OCI-LY7 (cell line): ENCODE measurements around the gene OVCA2. TPM values are rescaled to one million over a fixed set of nuclear protein-coding genes. Genes with fewer than 3 reads are reported as not detected.

Experiments used
- BruUV-seq: library from RNA; stranded (reverse); fragments of 400-500 nt; replicated peaks from 2 replicates; lab custom pipeline; 2021; lab: Mats Ljungman, UMichigan
- CTCF ChIA-PET: fragments of 300-600 bp; sonication (Branson Sonifier 250); formaldehyde crosslinking; loops from one replicate; lab custom pipeline; 2022; ENCODE audit warnings: antibody characterized with exemption; ENCODE audit not compliant: unreplicated experiment; lab: Charles Lee
- POLR2A ChIA-PET: fragments of 300-600 bp; sonication (Branson Sonifier 250); formaldehyde crosslinking; loops from one replicate; lab custom pipeline; 2022; ENCODE audit warnings: antibody characterized with exemption; lab: Charles Lee
- DNase-seq: peaks from one replicate; pipeline ENCODE4 v3.0.0-alpha.2; 2015; ENCODE audit warnings: low spot score
- H2AFZ ChIP-seq: fragments of 200-600 bp; sonication (generic), shearing (Covaris generic); 2 replicates; pipeline ENCODE4 v1.6.1; 2014; ENCODE audit warnings: mild to moderate bottlenecking, antibody characterized with exemption, low read length, moderate library complexity
- H3K27ac ChIP-seq: fragments of 200-600 bp; sonication (generic); 2 replicates; pipeline ENCODE4 v1.5.1; 2014; ENCODE audit warnings: mixed run types, low read depth, mild to moderate bottlenecking, moderate library complexity, low read length, inconsistent platforms; ENCODE audit not compliant: poor library complexity, severe bottlenecking
- H3K36me3 ChIP-seq: fragments of 200-600 bp; sonication (generic); 2 replicates; pipeline ENCODE4 v1.6.1; 2014; ENCODE audit warnings: mild to moderate bottlenecking, antibody characterized with exemption, low read length, moderate library complexity, mixed read lengths; ENCODE audit not compliant: insufficient read depth
- H3K4me1 ChIP-seq: fragments of 200-600 bp; sonication (generic); 2 replicates; pipeline ENCODE4 v1.5.1; 2014; ENCODE audit warnings: mild to moderate bottlenecking, low read length; ENCODE audit not compliant: insufficient read depth, poor library complexity, severe bottlenecking
- H3K4me2 ChIP-seq: fragments of 200-600 bp; sonication (generic); 2 replicates; pipeline ENCODE4 v1.6.1; 2014; ENCODE audit warnings: mild to moderate bottlenecking, low read length
- H3K4me3 ChIP-seq: fragments of 200-600 bp; sonication (generic); 2 replicates; pipeline ENCODE4 v1.5.1; 2014; ENCODE audit warnings: mild to moderate bottlenecking, low read depth, low read length; ENCODE audit not compliant: poor library complexity, severe bottlenecking
- H3K79me2 ChIP-seq: fragments of 200-600 bp; sonication (generic); 2 replicates; pipeline ENCODE4 v1.6.1; 2016; ENCODE audit warnings: low read depth, mild to moderate bottlenecking, low read length, moderate library complexity, mixed read lengths; ENCODE audit not compliant: insufficient read depth
- H3K9me2 ChIP-seq: fragments of 200-600 bp; sonication (generic); 2 replicates; pipeline ENCODE4 v1.6.1; 2016; ENCODE audit warnings: mild to moderate bottlenecking, low read length, mixed read lengths; ENCODE audit not compliant: insufficient read depth
- H3K9me3 ChIP-seq: fragments of 200-600 bp; sonication (generic); 2 replicates; pipeline ENCODE4 v1.6.1; 2014; ENCODE audit warnings: mild to moderate bottlenecking, mixed run types, low read length, mixed read lengths
- H4K20me1 ChIP-seq: fragments of 200-600 bp; sonication (generic); 2 replicates; pipeline ENCODE4 v1.6.1; 2014; ENCODE audit warnings: mild to moderate bottlenecking, antibody characterized with exemption, low read length, moderate library complexity, mixed read lengths; ENCODE audit not compliant: insufficient read depth
- EZH2phosphoT487 ChIP-seq: fragments of 200-600 bp; sonication (generic); IDR thresholded peaks from 2 replicates; pipeline ENCODE4 v1.6.1; 2018; ENCODE audit warnings: low read depth, borderline replicate concordance, mild to moderate bottlenecking, mixed run types, antibody characterized with exemption, low read length, moderate library complexity, mixed read lengths
- intact Hi-C: fragments of 100-400 bp; cut with micrococcal nuclease; formaldehyde crosslinking; loops from one replicate; pipeline ENCODE4 v1.10.0; 2022; ENCODE audit not compliant: unreplicated experiment
- total RNA-seq, 2 experiments: library from RNA; depleted of rRNA in 1 of 2; stranded (reverse); fragments of >200 nt in 1 of 2; shearing (Covaris generic) in 1 of 2; gene quantifications; 2 replicates each; pipeline ENCODE4 v1.2.3, GENCODE V29; 2014 to 2022
- TF ChIP-seq, protein P1 (sequence below): fragments of 200-600 bp; sonication (generic); conservative IDR thresholded peaks from 2 replicates; pipeline ENCODE4 v1.5.1; 2014; ENCODE audit warnings: mild to moderate bottlenecking, antibody characterized with exemption, low read length, moderate library complexity, mixed read lengths

The OVCA2 gene
- total RNA-seq, 2 experiments from 2014 or later = 21.9 to 24.0 TPM

DNA sequence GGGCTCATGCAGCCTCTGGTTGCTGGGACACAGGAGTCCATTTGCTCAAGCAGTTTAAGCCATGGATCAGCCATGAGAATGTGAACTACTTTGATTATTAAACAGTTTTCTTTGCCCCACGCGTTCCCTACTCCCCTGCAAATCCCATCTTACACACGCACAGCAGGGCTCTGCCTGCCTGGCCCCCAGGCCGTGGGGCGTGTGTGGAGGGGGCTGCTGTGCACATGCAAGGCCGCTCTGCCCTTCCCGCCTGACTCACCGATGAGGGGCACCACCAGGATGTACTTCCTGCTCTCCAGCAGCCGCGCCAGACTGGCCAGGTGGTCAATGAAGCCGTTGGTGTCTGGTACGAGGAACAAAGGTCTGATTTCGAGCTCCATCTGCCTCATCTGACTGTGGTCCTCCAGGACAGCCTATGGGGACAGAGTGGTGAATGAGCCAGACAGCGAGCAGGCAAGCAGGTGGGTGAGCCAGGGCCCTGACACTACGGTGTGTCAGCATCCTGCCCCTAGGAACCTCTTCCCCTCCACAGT, 26.8 kb downstream of the OVCA2 start:
- no peaks in the 10 kb centered on the region for H3K79me2 ChIP-seq
- no TSS peak for BruUV-seq
- intact Hi-C loops = no loop called here
- H3K4me1 ChIP-seq = peaks cover 25% of the 10 kb centered on the region
- no peak overlapping the region for H3K4me2 ChIP-seq
- no peaks in the 10 kb centered on the region for H3K9me3 ChIP-seq
- no peak overlapping the region for H3K4me3 ChIP-seq
- CTCF ChIA-PET = interaction anchor here (1.5 kb wide), 1 partner anchor 81 kb away, joined by 4 read pairs; no protein-coding TSS in a partner anchor
- no peak overlapping the region for H2AFZ ChIP-seq
- no peaks in the 10 kb centered on the region for H4K20me1 ChIP-seq
- peak overlapping the region; percentile 16 for H3K27ac ChIP-seq
- DNase-seq = peak; percentile 49
- H3K36me3 ChIP-seq = no peaks in the 10 kb centered on the region
- POLR2A ChIA-PET = no interaction called here
- TF ChIP-seq, protein P1, sequence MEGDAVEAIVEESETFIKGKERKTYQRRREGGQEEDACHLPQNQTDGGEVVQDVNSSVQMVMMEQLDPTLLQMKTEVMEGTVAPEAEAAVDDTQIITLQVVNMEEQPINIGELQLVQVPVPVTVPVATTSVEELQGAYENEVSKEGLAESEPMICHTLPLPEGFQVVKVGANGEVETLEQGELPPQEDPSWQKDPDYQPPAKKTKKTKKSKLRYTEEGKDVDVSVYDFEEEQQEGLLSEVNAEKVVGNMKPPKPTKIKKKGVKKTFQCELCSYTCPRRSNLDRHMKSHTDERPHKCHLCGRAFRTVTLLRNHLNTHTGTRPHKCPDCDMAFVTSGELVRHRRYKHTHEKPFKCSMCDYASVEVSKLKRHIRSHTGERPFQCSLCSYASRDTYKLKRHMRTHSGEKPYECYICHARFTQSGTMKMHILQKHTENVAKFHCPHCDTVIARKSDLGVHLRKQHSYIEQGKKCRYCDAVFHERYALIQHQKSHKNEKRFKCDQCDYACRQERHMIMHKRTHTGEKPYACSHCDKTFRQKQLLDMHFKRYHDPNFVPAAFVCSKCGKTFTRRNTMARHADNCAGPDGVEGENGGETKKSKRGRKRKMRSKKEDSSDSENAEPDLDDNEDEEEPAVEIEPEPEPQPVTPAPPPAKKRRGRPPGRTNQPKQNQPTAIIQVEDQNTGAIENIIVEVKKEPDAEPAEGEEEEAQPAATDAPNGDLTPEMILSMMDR = no peak
- no peak for TF ChIP-seq EZH2phosphoT487
- no peaks in the 10 kb centered on the region for H3K9me2 ChIP-seq

DNA sequence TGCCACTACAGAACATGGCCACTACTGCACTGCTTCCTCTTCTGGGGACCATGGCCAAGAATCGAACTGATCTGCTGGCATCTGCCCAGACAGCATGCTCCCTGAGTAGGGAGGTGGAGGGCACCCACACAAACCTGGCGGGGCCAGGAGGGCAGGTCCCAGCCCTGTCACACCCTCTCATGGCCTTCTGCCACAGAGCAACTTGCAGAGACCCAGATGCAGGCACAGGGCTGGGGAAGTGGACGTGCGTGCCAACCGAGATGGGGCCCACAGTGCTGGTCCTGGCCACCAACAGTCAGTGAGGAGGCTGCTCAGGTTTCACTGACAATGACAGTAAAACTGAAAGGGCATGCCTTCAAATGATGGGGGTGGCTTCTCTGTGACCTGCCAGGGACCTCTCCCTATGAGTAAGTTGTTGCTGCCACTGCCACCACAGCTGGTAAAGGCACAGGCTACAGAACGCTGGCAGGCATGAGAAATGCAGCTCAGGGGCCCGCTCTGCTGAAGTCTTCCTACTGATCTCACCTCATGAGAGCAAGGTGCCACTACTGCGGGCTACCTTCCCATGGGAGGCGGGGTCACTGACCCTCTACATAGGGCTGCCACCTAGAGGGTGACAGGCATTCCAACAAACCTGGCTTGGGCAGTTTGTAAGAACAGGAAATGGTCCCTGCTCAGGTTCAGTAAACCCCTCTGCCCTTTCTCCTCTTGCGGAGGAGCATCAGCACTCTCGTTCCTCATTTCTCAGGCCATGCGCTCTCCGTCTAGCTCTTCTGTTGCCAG, 28.6 kb downstream of the OVCA2 start:
- Histone ChIP-seq H3K79me2 (no peaks in the 10 kb centered on the region), H3K4me3 (no peak overlapping the region), H3K9me3 (no peaks in the 10 kb centered on the region), H2AFZ (no peak overlapping the region), H3K4me1 (peaks cover 11% of the 10 kb centered on the region), H4K20me1 (no peaks in the 10 kb centered on the region), H3K4me2 (no peak overlapping the region), H3K9me2 (no peaks in the 10 kb centered on the region), H3K27ac (no peak overlapping the region), H3K36me3 (no peaks in the 10 kb centered on the region)
- ChIA-PET POLR2A (no interaction called here), CTCF (no interaction called here)
- TF ChIP-seq EZH2phosphoT487 = no peak
- TF ChIP-seq, protein P1 = 0 out of 2 replicates have a peak, but pooled peaks have one; percentile 39
- intact Hi-C loops = no loop called here
- no peak for DNase-seq
- no TSS peak for BruUV-seq

DNA sequence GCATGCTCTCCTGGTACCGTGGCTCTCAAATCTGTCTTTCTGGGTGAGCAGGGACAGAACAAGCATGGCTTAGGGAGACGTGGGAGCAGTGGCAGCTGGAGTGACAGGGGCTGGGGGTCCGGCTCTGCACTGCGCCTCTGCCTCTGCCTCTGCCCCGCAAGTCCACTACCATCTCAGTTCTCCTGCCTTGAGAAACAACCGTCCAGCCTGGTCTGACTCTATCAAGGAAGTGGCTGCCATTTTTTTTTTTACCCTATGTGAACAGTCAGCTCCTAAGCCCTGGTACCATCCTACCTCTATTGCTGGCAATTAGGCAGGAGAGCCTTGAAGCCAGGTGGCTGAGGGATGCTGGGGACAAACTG, 29.2 kb downstream of the OVCA2 start:
- BruUV-seq = no TSS peak

More for the DNA sequence above, 29.2 kb downstream of the OVCA2 start:
- H3K4me2 ChIP-seq = no peak overlapping the region
- H2AFZ ChIP-seq = no peak overlapping the region
- peaks cover 11% of the 10 kb centered on the region for H3K4me1 ChIP-seq
- no peaks in the 10 kb centered on the region for H3K79me2 ChIP-seq
- intact Hi-C loops = no loop called here
- no peak overlapping the region for H3K27ac ChIP-seq
- no peak for DNase-seq
- H3K9me2 ChIP-seq = no peaks in the 10 kb centered on the region
- CTCF ChIA-PET = no interaction called here
- POLR2A ChIA-PET = no interaction called here
- H4K20me1 ChIP-seq = no peaks in the 10 kb centered on the region
- no peaks in the 10 kb centered on the region for H3K36me3 ChIP-seq
- H3K9me3 ChIP-seq = no peaks in the 10 kb centered on the region
- H3K4me3 ChIP-seq = no peak overlapping the region
- TF ChIP-seq, protein P1 = no peak
- TF ChIP-seq EZH2phosphoT487 = no peak
